Coronary artery (tissue), 2 donors: ENCODE results near the gene CHN2.

Experiments
- DNase-seq: peaks from one replicate; pipeline ENCODE4 v3.0.0-alpha.2; 2017; ENCODE audit warnings: low spot score
- H3K27ac ChIP-seq, 2 donors: fragments of 200-600 bp; sonication (generic); one replicate each; pipeline ENCODE4 v1.5.1; 2016 to 2019
- H3K4me3 ChIP-seq: fragments of 200-600 bp; sonication (generic); 2 replicates; pipeline ENCODE4 v1.5.1; 2016; ENCODE audit warnings: mild to moderate bottlenecking, moderate library complexity
- CTCF ChIP-seq: fragments of 200-600 bp; sonication (generic); IDR thresholded peaks from one replicate; pipeline ENCODE4 v1.5.1; 2019; ENCODE audit warnings: antibody characterized with exemption

The CHN2 gene

GRCh38 chr7:29359482-29360093 is 165.0 kb downstream of the CHN2 start:
- no peak for TF ChIP-seq CTCF
- no peak for DNase-seq
- H3K4me3 ChIP-seq = no peak overlapping the region
- H3K27ac ChIP-seq = no peak overlapping the region

GRCh38 chr7:29360633-29361625 is 166.4 kb downstream of the CHN2 start:
- Histone ChIP-seq H3K4me3 (no peak overlapping the region), H3K27ac (no peak overlapping the region)
- TF ChIP-seq CTCF = no peak
- no peak for DNase-seq

- no peak for TF ChIP-seq CTCF
- no peak overlapping the region for H3K27ac ChIP-seq
- no peak overlapping the region for H3K4me3 ChIP-seq
- DNase-seq = no peak
These were observed 167.8 kb downstream of the CHN2 start for GRCh38 chr7:29362380-29362779.

GRCh38 chr7:29363636-29364425 is 169.3 kb downstream of the CHN2 start:
- no peak overlapping the region for H3K27ac ChIP-seq
- TF ChIP-seq CTCF = no peak
- H3K4me3 ChIP-seq = no peak overlapping the region
- no peak for DNase-seq

- no peak for TF ChIP-seq CTCF
- no peak overlapping the region for H3K27ac ChIP-seq
- DNase-seq = no peak
- no peak overlapping the region for H3K4me3 ChIP-seq
These were observed 170.1 kb downstream of the CHN2 start for GRCh38 chr7:29364661-29365060.

- TF ChIP-seq CTCF = no peak
- H3K4me3 ChIP-seq = no peak overlapping the region
- no peak for DNase-seq
- H3K27ac ChIP-seq = no peak overlapping the region
These were observed 170.8 kb downstream of the CHN2 start for GRCh38 chr7:29365423-29365822.
